SK-N-SH (cell line): Measurements from ENCODE around the gene KCTD21.

ENCODE experiments used
- CHD2 ChIP-seq: fragments of 150-350 bp; IDR thresholded peaks from 2 replicates; pipeline ENCODE4 v1.6.1; 2018; ENCODE audit warnings: low read length; ENCODE audit not compliant: partially characterized antibody
- CTCF ChIP-seq: fragments of 200-600 bp; sonication (generic); IDR thresholded peaks from 2 replicates; pipeline ENCODE4 v1.6.1; 2017; ENCODE audit warnings: antibody characterized with exemption, mild to moderate bottlenecking, moderate library complexity
- EZH2phosphoT487 ChIP-seq: fragments of 200-600 bp; sonication (generic); IDR thresholded peaks from 2 replicates; pipeline ENCODE4 v1.6.1; 2017; ENCODE audit warnings: low read depth, mixed run types, mild to moderate bottlenecking, antibody characterized with exemption, moderate library complexity, borderline replicate concordance
- POLR2AphosphoS5 ChIP-seq: IDR thresholded peaks from 2 replicates; pipeline ENCODE4 v1.6.1; 2012; ENCODE audit warnings: low read depth, low read length
- RFX5 ChIP-seq: IDR thresholded peaks from 2 replicates; pipeline ENCODE4 v1.6.1; 2012; ENCODE audit warnings: mild to moderate bottlenecking, improper control_type of control experiment, low read length
- TAF1 ChIP-seq: IDR thresholded peaks from 2 replicates; pipeline ENCODE4 v1.6.1; 2012; ENCODE audit warnings: low read depth, mild to moderate bottlenecking, low read length, moderate library complexity, borderline replicate concordance
- TCF12 ChIP-seq: IDR thresholded peaks from 2 replicates; pipeline ENCODE4 v1.4.0; 2012
- YY1 ChIP-seq: IDR thresholded peaks from 2 replicates; pipeline ENCODE4 v1.4.0; 2012; ENCODE audit warnings: low read depth, mild to moderate bottlenecking

GRCh38 chr11:78138291-78138690 is 50.1 kb downstream of the KCTD21 start:
- TF ChIP-seq CTCF, result no peak
- TF ChIP-seq TCF12, result no peak
- no peak for TF ChIP-seq EZH2phosphoT487
- no peak for TF ChIP-seq YY1
- TF ChIP-seq TAF1, result no peak
- no peak for TF ChIP-seq RFX5
- no peak for TF ChIP-seq POLR2AphosphoS5
- TF ChIP-seq CHD2, result no peak
